HUES6 (cell line): ENCODE data around the gene RSPH1.
A peak's percentile ranks its signal among the peaks of the same experiment; 100 is the strongest.

Experiments
- H3K27ac ChIP-seq: 2 replicates; pipeline ENCODE4 v1.7.0; 2013; ENCODE audit warnings: low read depth, mild to moderate bottlenecking, low read length, inconsistent platforms
- H3K27me3 ChIP-seq: 2 replicates; pipeline ENCODE4 v1.6.1; 2013; ENCODE audit warnings: low read length; ENCODE audit not compliant: control insufficient read depth, insufficient read depth
- H3K36me3 ChIP-seq: 2 replicates; pipeline ENCODE4 v1.6.1; 2013; ENCODE audit warnings: low read length; ENCODE audit not compliant: control insufficient read depth, insufficient read depth
- H3K4me1 ChIP-seq: 2 replicates; pipeline ENCODE4 v1.6.1; 2013; ENCODE audit warnings: low read length; ENCODE audit not compliant: control insufficient read depth, insufficient read depth
- H3K4me3 ChIP-seq: 2 replicates; pipeline ENCODE4 v1.5.1; 2013; ENCODE audit warnings: low read depth, low read length
- H3K9ac ChIP-seq: one replicate; pipeline ENCODE4 v1.6.1; 2013; ENCODE audit warnings: mild to moderate bottlenecking, low read length
- H3K9me3 ChIP-seq: 2 replicates; pipeline ENCODE4 v1.6.1; 2013; ENCODE audit warnings: low read depth, low read length; ENCODE audit not compliant: control insufficient read depth, insufficient read depth

RSPH1 gene

DNA sequence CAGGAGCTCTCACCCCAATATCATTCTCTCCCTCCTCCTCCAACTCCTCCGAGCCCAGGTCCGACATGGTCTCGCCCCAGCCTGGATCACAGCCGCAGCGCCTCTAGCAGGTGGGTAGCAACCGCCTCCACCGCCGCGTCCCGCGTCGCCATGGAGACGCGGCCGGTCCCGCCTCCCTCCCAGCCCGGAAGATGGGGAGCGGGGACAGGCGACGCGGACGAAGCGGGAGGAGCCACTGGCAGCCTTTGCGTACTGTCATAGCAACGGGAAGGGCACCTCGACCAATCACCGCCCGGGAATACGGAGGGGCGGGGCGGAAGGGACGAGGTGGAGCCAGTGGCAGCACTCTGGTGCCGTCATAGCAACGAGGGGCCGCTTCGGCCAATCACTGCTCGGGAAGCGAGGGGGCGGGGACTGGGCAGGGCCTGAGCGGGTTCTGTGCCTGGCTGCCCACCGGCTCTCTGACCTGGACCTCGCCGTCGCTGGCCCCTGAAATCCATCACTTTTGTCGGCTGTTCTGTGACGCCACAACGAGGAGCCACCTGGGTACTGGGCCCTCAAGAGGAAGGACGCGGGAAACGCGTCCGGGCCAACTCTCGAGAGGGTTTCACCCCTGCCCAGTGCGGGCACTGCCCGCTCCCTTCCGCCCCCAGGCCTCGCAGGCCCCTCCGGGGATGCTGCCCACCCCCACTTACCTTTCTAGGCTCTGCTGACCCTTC is at the start of gene RSPH1:
RSPH1 (minus strand) TSS at position 105 of the 719 bp plus-strand sequence; CDS start at position 67, 38 bp downstream.
- no peaks in the 10 kb centered on the region for H3K9me3 ChIP-seq
- no peaks in the 10 kb centered on the region for H3K36me3 ChIP-seq
- H3K4me3 ChIP-seq = peak within 1 kb of the TSS; percentile 73
- H3K4me1 ChIP-seq = peaks cover 18% of the 10 kb centered on the region
- H3K27ac ChIP-seq = no peak within 1 kb of the TSS
- peak within 1 kb of the TSS; percentile 62 for H3K9ac ChIP-seq
- peaks cover 10% of the 10 kb centered on the region; the same call in 1 of the 2 replicates for H3K27me3 ChIP-seq

DNA sequence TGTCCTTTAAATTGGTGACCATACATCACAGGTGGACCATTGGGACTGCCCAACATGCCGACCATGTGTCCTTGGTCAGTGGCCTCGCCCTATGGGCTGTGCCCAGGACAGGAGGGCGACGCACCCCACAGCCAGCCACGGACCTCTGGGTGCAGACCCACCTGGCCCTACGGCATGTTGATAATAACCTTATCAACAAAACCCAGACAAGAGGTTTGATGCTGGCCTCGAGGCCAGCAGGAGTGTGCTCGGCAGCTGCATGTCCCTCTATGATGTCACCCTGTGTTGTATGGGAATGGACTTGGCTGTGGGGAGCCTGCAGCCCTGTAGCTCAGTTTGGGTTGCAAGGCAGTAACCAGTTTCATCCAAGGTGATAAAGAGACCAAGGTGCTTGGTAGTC is 49.7 kb upstream of the RSPH1 start:
- no peaks in the 10 kb centered on the region for H3K27me3 ChIP-seq
- no peaks in the 10 kb centered on the region for H3K9me3 ChIP-seq
- peaks cover 38% of the 10 kb centered on the region for H3K36me3 ChIP-seq
- H3K4me1 ChIP-seq = peaks cover 3% of the 10 kb centered on the region
- H3K27ac ChIP-seq = no peak overlapping the region
- no peak overlapping the region for H3K9ac ChIP-seq
- no peak overlapping the region for H3K4me3 ChIP-seq

DNA sequence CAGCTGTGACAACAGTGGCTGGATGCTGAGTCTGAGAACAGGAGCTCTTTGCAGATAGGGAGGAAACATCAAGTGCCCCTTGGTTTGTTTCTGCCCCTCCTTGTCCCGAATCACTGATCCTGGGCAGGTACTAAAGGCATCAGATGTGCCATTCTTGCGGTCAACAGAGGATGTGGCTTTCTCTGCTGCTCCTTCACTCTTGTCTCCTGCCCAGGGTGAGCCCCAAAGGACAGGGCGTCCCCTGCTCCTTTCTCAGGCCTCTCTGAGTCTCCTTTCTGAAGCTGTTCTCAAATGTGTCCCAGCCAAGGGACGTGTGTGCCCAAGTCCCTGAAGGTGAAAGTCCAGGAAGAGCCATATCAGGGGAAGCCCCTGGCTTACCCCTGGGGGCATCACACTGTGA is 49.3 kb upstream of the RSPH1 start:
- no peaks in the 10 kb centered on the region for H3K9me3 ChIP-seq
- no peaks in the 10 kb centered on the region for H3K4me1 ChIP-seq
- H3K4me3 ChIP-seq = no peak overlapping the region
- H3K27me3 ChIP-seq = no peaks in the 10 kb centered on the region
- peaks cover 38% of the 10 kb centered on the region for H3K36me3 ChIP-seq
- no peak overlapping the region for H3K27ac ChIP-seq
- H3K9ac ChIP-seq = no peak overlapping the region

DNA sequence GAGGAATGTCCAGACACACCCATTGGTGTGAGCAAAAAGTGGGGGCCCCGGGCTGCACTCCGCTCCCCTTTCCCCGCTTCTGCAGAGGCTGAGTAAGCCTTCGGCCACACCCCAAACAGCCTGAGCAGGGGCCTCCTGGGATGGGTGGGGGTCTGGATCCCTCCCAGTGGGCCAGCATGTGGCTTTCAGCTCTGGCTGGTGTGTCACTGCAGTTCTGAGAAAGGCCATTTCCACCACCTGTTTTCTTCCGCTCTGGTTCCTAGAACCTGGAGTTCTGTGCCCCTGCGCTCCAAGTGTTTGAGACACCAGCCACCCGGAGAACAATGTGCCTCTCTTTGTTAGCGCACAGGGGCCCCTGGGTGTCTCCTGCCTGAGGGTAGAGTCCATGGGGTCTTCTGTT is 48.5 kb upstream of the RSPH1 start:
- Histone ChIP-seq H3K36me3 (peaks cover 38% of the 10 kb centered on the region), H3K4me3 (no peak overlapping the region), H3K4me1 (peaks cover 4% of the 10 kb centered on the region; the same call in 1 of the 2 replicates), H3K27me3 (no peaks in the 10 kb centered on the region), H3K27ac (no peak overlapping the region), H3K9ac (no peak overlapping the region), H3K9me3 (no peaks in the 10 kb centered on the region)

DNA sequence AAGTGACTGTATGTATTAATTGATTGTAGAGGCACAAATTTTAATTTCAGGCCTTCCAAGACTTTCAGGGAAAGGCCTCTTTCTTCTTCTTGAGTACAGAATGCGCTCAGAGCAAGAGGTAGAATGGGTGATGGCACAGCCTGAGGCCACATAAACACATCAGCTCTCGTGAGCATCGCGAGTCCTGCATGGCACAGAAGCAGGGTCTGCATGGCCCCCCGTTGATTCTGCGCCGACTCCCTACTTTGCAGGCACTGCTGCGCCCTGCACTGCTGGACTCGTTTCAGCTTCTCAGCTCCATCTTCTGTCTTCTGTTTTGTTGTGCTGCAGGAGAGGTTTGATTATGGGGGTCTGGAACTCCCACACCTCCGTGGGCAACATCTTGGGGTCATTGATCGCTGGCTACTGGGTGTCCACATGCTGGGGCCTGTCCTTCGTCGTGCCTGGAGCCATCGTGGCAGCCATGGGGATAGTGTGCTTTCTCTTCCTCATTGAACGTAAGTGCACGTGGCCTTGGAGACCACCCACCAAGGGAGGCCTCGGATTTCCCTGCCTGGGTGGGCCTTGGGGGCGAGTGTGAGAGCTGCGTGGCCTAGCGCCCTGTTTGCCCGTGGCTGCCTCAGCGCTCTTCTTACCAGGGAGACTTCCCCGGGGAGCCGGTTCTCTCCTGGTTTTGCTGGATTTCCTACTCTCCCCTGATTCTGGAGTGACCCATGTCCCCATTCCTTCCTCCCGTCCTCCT is 47.3 kb upstream of the RSPH1 start:
- peaks cover 34% of the 10 kb centered on the region for H3K36me3 ChIP-seq
- no peak overlapping the region for H3K9ac ChIP-seq
- H3K4me3 ChIP-seq = no peak overlapping the region
- H3K9me3 ChIP-seq = no peaks in the 10 kb centered on the region
- H3K4me1 ChIP-seq = peaks cover 11% of the 10 kb centered on the region
- no peak overlapping the region for H3K27ac ChIP-seq
- H3K27me3 ChIP-seq = no peaks in the 10 kb centered on the region

DNA sequence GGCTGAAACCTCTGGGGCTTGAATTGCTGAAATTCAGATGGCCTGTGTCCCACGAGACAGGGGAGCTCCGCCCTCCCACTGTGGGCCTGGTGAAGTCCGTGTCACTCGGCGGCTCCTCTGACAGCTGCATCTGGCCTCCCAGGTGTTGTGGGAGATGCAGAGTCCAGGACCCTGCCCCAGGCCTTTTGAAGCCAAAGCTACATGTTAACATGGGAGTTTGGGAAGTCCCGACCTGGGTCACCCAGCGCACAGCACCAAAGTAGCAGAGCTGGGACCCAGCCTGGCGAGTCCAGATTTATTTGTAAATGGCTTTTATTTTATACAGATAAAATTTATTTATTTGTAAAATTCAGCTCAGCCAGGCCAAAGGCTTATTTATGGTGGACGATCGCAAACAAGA is 46.6 kb upstream of the RSPH1 start:
- Histone ChIP-seq H3K4me3 (no peak overlapping the region), H3K36me3 (peaks cover 34% of the 10 kb centered on the region), H3K9me3 (no peaks in the 10 kb centered on the region)

DNA sequence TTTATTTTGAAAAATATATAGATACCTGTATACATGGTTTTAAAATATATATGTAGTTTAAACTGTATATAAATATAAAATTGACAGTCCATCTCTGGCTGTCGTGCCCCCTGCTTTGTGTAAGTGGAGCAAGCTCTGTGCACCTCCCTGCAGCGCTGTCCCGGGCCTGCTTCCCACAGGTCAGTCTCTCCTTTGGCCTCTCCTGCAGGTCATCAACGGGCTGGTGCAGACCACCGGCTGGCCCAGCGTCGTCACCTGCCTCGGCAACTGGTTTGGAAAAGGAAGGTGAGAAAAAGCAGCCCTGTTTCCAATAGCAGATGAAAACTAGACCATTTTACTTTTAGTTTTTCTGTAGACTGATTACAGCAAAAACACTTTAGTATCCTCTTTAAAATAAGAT is 46.2 kb upstream of the RSPH1 start:
- no peak overlapping the region for H3K9ac ChIP-seq
- H3K9me3 ChIP-seq = no peaks in the 10 kb centered on the region
- H3K4me1 ChIP-seq = peaks cover 11% of the 10 kb centered on the region
- no peak overlapping the region for H3K4me3 ChIP-seq
- peaks cover 31% of the 10 kb centered on the region for H3K36me3 ChIP-seq
- no peaks in the 10 kb centered on the region for H3K27me3 ChIP-seq
- no peak overlapping the region for H3K27ac ChIP-seq

More for the DNA sequence above, 46.6 kb upstream of the RSPH1 start:
- no peak overlapping the region for H3K9ac ChIP-seq
- no peak overlapping the region for H3K27ac ChIP-seq
- H3K27me3 ChIP-seq = no peaks in the 10 kb centered on the region
- peaks cover 11% of the 10 kb centered on the region for H3K4me1 ChIP-seq

DNA sequence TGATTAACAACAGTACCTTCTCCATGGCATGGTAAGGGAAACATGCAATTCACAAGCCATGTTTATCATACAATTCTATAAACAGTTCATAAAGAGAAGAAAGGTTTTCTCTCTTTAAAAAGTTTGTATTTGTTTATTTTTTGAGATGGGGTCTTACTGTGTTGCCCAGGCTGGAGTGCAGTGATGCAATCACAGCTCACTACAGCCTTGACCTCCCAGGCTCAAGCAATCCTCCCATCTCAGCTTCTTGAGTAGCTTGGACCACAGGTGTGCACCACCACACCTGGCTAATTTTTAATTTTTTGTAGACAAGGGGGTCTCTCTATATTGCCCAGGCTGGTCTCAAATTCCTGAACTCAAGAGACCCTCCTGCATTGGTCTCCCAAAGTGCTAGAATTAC is 45.6 kb upstream of the RSPH1 start:
- no peaks in the 10 kb centered on the region for H3K27me3 ChIP-seq
- H3K9me3 ChIP-seq = no peaks in the 10 kb centered on the region
- H3K4me1 ChIP-seq = peaks cover 11% of the 10 kb centered on the region
- no peak overlapping the region for H3K9ac ChIP-seq
- H3K4me3 ChIP-seq = no peak overlapping the region
- H3K27ac ChIP-seq = no peak overlapping the region
- H3K36me3 ChIP-seq = peaks cover 27% of the 10 kb centered on the region; the same call in 1 of the 2 replicates

DNA sequence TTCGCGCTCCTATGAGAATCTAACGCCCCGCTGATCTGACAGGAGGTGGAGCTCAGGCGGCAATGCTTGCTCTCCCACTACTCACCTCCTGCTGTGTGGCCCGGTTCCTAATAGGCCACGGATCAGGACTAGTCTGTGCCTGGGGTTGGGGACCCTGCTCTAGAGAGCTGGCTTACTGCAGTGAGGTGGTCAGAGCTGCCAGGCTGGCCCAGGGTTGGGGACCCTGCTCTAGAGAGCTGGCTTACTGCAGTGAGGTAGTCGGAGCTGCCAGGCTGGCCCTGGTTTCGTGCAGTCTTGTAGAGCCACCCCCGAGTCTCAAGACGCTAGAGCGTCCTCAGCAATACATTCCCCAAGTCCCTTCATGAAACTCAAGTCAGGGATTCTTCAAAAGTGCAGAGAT is 45.1 kb upstream of the RSPH1 start:
- H3K9ac ChIP-seq = no peak overlapping the region
- H3K27me3 ChIP-seq = no peaks in the 10 kb centered on the region
- H3K36me3 ChIP-seq = peaks cover 26% of the 10 kb centered on the region; the same call in 1 of the 2 replicates
- H3K4me3 ChIP-seq = no peak overlapping the region
- peaks cover 11% of the 10 kb centered on the region for H3K4me1 ChIP-seq
- no peak overlapping the region for H3K27ac ChIP-seq
- H3K9me3 ChIP-seq = no peaks in the 10 kb centered on the region

DNA sequence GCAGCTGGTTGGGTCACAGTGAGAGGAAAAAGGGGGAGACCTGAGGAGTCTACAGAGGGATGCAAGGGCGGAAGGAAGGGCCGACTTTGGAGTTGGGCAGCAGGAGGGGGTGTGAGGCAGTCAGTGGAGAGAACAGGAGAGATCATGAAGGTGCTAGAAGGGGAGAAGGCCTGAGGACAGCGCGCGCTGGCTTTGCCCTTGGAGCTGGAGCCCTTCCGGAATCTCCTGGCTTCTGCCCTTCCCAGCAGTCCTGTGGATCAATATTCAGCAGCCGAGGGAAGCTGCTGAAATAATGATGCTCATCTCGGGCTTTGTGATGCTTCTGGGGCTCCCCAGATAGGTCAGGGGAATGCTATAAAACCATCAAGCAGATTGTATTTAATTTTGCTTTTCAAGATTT is 44.4 kb upstream of the RSPH1 start:
- peaks cover 11% of the 10 kb centered on the region for H3K4me1 ChIP-seq
- H3K4me3 ChIP-seq = no peak overlapping the region
- no peak overlapping the region for H3K9ac ChIP-seq
- no peaks in the 10 kb centered on the region for H3K9me3 ChIP-seq
- peaks cover 27% of the 10 kb centered on the region for H3K36me3 ChIP-seq
- no peaks in the 10 kb centered on the region for H3K27me3 ChIP-seq
- no peak overlapping the region for H3K27ac ChIP-seq

DNA sequence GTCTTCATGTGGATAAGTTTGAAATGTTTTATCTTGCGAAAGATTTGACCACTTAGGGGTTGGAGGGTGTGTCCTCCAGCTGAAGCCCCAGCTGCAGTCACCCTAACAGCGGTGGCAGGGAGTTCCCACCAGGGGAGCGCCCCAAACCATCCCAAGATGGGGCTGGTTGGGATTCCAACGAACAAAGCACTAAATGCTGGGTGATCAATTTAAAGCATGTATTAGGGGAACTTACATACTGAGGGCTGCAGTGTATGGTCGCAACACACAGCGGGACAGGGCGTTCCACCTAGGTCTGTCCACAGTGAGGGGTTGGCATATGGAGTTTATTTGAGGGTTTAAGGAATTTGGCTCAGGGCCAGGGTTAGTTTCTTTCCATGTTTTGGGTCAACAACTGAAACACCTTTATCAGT is 43.9 kb upstream of the RSPH1 start:
- Histone ChIP-seq H3K9me3 (no peaks in the 10 kb centered on the region), H3K27ac (no peak overlapping the region), H3K4me3 (no peak overlapping the region), H3K36me3 (peaks cover 25% of the 10 kb centered on the region), H3K4me1 (peaks cover 11% of the 10 kb centered on the region), H3K27me3 (no peaks in the 10 kb centered on the region), H3K9ac (no peak overlapping the region)
